Lung (tissue), 12 donors: Measurements from ENCODE around the gene TTLL3. TPM values are rescaled to one million over a fixed set of nuclear protein-coding genes. Genes with fewer than 3 reads are reported as not detected.

Experiments
- ATAC-seq: fragments of 200-7000 bp; cut with Tn5 transposase; one replicate; pipeline ENCODE4 v1.9.1; 2020; ENCODE audit warnings: moderate number of reproducible peaks; ENCODE audit not compliant: insufficient read depth, low FRiP score
- DNase-seq, 3 donors: peaks; one replicate each; pipeline ENCODE4 v3.0.0-alpha.2; 2013 to 2017
- H3K27ac ChIP-seq, 2 donors: one replicate each; pipeline ENCODE4 v1.5.1; 2013; ENCODE audit warnings: mild to moderate bottlenecking in 2 of 2, moderate library complexity in 2 of 2, control low read depth in 1 of 2, inconsistent platforms in 1 of 2, low read depth in 1 of 2, low read length in 1 of 2
- H3K27me3 ChIP-seq, 3 donors: one replicate each; pipeline ENCODE4 v1.5.1; 2013; ENCODE audit warnings: low read length in 2 of 3; ENCODE audit not compliant: control insufficient read depth in 3 of 3, insufficient read depth in 3 of 3
- H3K36me3 ChIP-seq, 4 donors: one replicate each; pipeline ENCODE4 v1.5.1; 2013; ENCODE audit warnings: low read length in 4 of 4, mild to moderate bottlenecking in 1 of 4, moderate library complexity in 1 of 4; ENCODE audit not compliant: control insufficient read depth in 4 of 4, insufficient read depth in 4 of 4
- H3K4me1 ChIP-seq, 5 donors: one replicate each; pipeline ENCODE4 v1.5.1; 2013; ENCODE audit warnings: low read length in 5 of 5, mild to moderate bottlenecking in 2 of 5, moderate library complexity in 1 of 5; ENCODE audit not compliant: control insufficient read depth in 5 of 5, insufficient read depth in 5 of 5
- H3K4me3 ChIP-seq: one replicate; pipeline ENCODE4 v1.5.1; 2013; ENCODE audit warnings: mild to moderate bottlenecking, control low read depth, moderate library complexity
- H3K9ac ChIP-seq, 2 donors: one replicate each; pipeline ENCODE4 v1.5.1; 2013; ENCODE audit warnings: low read length in 2 of 2, control low read depth in 1 of 2; ENCODE audit not compliant: insufficient read depth in 1 of 2
- H3K9me3 ChIP-seq, 4 donors: one replicate each; pipeline ENCODE4 v1.5.1; 2013; ENCODE audit warnings: low read length in 3 of 4, mild to moderate bottlenecking in 1 of 4, moderate library complexity in 1 of 4; ENCODE audit not compliant: control insufficient read depth in 4 of 4, insufficient read depth in 3 of 4
- CTCF ChIP-seq: IDR thresholded peaks from 2 replicates; pipeline ENCODE4 v1.5.1; 2012; ENCODE audit warnings: mild to moderate bottlenecking; ENCODE audit errors: control extremely low read depth, extremely low read depth
- WGBS, 2 donors: extraction: QIAGEN DNeasy Blood & Tissue Kit; methylation state at CpG; one replicate each; pipeline ENCODE4 v1.1.7; 2013; 5-methylcytosine and 5-hydroxymethylcytosine counted together
- polyA plus RNA-seq, 2 donors: library from polyadenylated mRNA; stranded (reverse); fragments of 200-250 nt; gene quantifications; one replicate each; pipeline ENCODE4 v1.2.1, GENCODE V29; 2013
- total RNA-seq, 2 donors: library from RNA; depleted of rRNA in 1 of 2; stranded (reverse); fragments of >200 nt in 1 of 2; gene quantifications; one replicate each; pipeline ENCODE4 v1.2.1, GENCODE V29; 2014 to 2021
- donor health status: control.
- donor health status: control.
- donor health status: Bipolar disorder and iron deficiency.
- donor health status: healthy.
- donor health status: DM: yes; HTN: yes; CAD: no.

Gene TTLL3
- total and polyA plus RNA-seq, 4 donors, result 28.4 to 82.3 (median 37.5) TPM

GRCh38 chr3:9779075-9779593 lies 30.9 kb upstream of the TTLL3 start:
- peaks cover 7 to 20% (median 15%) of the 10 kb centered on the region in 4 donors for H3K36me3 ChIP-seq
- H3K9me3 ChIP-seq, result no peaks in the 10 kb centered on the region
- WGBS, 2 donors, result 30 to 73% methylated on average over 6 of the region's 6 CpGs
- TF ChIP-seq CTCF, result no peak
- ATAC-seq (no peak), DNase-seq (no peak)
- peaks cover 0 to 3% (median 0%) of the 10 kb centered on the region in 5 donors for H3K4me1 ChIP-seq
- no peaks in the 10 kb centered on the region for H3K27me3 ChIP-seq
- H3K27ac ChIP-seq, result no peak overlapping the region
- H3K4me3 ChIP-seq, result no peak overlapping the region
- H3K9ac ChIP-seq, result no peak overlapping the region

- H3K36me3 ChIP-seq, result peaks cover 7 to 21% (median 17%) of the 10 kb centered on the region in 4 donors
- WGBS, 2 donors, result 25 to 59% methylated on average over 8 of the region's 8 CpGs
- H3K27ac ChIP-seq, result peak overlapping the region in 1 of 2 donors; percentile 34
- H3K9ac ChIP-seq, result no peak overlapping the region
- H3K27me3 ChIP-seq, result no peaks in the 10 kb centered on the region
- no peak overlapping the region for H3K4me3 ChIP-seq
- no peaks in the 10 kb centered on the region for H3K9me3 ChIP-seq
- peaks cover 0 to 3% (median 0%) of the 10 kb centered on the region in 5 donors for H3K4me1 ChIP-seq
- no peak for TF ChIP-seq CTCF
- DNase-seq (no peak), ATAC-seq (peak; percentile 31)
Measured at GRCh38 chr3:9779721-9780457, 30.2 kb upstream of the TTLL3 start.

- H3K9me3 ChIP-seq, result no peaks in the 10 kb centered on the region
- 38 to 71% methylated on average over 10 of the region's 10 CpGs for WGBS, 2 donors
- no peak for TF ChIP-seq CTCF
- no peak overlapping the region for H3K9ac ChIP-seq
- H3K36me3 ChIP-seq, result peaks cover 7 to 24% (median 22%) of the 10 kb centered on the region in 4 donors
- no peaks in the 10 kb centered on the region for H3K27me3 ChIP-seq
- H3K27ac ChIP-seq, result peak overlapping the region in 1 of 2 donors; percentile 34
- no peak overlapping the region for H3K4me3 ChIP-seq
- peaks cover 0 to 3% (median 0%) of the 10 kb centered on the region in 5 donors for H3K4me1 ChIP-seq
- DNase-seq (no peak), ATAC-seq (no peak)
Measured at GRCh38 chr3:9780458-9780812, 29.6 kb upstream of the TTLL3 start.
